HG03135 (cell line): ENCODE measurements around the gene SLC22A14.
"Not testable (repeated sequence)": the region's sequence is repeated elsewhere in the genome, so short reads cannot be mapped to it uniquely, and the experiment has no call there.

ENCODE experiments used
- ATAC-seq: cut with Tn5 transposase; IDR thresholded peaks from one replicate; pipeline ENCODE4 v1.9.1; 2021; ENCODE audit warnings: mild to moderate bottlenecking, moderate library complexity; ENCODE audit not compliant: unreplicated experiment

SLC22A14 gene

DNA sequence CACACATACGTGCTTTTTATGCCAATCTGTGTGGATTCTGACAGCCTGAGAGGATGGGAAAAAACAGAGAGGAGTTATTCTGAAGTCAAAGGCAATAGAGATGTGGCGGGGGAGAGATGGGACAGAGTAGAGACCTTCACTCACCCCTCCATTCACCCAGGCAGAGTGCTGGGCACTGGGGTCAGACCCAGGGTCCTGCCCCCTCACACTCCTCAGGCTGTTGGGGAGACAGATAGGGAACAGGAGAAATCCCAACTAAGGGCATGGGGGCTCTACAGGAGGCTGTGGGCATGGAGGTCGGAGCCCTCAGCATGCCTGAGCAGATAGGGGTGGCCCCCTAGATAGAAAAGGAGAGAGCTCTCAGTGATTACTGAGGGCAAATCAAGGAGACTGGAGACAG, 30.3 kb downstream of the SLC22A14 start:
- no peak for ATAC-seq

DNA sequence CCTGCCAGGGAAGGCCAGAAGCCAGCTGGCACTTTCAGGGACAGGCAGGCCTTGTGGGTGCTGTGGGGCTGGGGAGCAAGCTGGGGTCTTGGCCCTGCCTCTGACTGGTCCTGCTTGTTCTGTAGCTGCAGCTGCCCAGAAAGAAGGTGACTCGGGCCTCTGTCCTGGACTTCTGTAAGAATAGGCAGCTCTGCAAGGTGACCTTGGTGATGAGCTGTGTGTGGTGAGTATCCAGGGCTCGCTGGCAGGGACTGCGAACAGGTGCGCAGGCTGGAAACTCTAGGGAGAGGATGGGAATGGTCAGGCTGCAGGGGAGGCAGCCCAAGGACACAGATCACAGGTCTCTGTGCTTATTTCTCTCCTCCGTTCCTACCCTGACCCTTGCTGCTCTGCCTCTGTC, 31.2 kb downstream of the SLC22A14 start:
- no peak for ATAC-seq

DNA sequence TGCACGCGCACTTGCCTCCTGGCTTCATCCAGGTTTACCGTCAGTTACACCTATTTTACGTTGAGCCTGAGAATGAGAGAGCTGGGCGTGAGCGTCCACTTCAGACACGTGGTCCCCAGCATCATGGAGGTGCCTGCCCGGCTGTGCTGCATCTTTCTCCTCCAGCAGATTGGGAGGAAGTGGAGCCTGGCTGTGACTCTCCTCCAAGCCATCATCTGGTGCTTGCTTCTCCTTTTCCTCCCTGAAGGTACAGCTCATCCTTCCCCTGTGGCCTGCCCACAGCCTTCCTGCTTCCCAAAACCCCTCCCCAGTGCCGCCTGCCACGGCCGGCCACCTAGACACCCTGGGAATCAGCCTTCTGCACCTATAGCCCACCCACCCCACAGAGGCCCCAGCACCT, 31.6 kb downstream of the SLC22A14 start:
- no peak for ATAC-seq

DNA sequence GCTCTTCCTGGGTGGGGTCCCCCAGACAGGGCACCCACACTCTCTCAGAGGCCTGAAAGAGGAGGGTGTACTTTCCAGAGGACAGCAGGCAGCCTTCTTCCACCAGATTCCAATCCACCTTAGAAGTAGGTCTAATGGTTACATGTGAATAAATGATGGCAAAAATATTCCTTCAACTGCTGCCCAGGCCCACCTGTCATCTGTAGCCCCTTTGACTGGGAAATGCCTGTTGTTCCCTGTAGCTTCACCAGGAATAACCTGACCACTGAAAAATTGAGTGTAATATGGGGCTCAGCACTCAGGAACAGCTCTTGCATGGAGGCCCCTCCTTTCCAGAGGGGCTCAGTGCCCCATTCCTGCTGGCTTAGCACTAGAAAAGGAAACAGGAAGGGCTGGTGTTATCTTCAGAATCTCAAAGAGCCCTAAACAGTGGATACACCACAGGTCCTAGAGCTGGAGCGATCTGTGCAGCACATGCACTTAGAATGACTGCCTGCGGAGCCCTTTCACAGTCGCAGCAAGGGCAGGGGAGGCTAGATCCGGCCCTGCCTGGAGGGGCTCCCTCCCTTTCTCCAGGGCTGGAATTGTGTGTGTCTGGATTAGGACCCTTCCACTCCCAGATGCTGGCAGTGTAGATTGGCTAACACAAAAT, 32.1 kb downstream of the SLC22A14 start:
- ATAC-seq: no peak

DNA sequence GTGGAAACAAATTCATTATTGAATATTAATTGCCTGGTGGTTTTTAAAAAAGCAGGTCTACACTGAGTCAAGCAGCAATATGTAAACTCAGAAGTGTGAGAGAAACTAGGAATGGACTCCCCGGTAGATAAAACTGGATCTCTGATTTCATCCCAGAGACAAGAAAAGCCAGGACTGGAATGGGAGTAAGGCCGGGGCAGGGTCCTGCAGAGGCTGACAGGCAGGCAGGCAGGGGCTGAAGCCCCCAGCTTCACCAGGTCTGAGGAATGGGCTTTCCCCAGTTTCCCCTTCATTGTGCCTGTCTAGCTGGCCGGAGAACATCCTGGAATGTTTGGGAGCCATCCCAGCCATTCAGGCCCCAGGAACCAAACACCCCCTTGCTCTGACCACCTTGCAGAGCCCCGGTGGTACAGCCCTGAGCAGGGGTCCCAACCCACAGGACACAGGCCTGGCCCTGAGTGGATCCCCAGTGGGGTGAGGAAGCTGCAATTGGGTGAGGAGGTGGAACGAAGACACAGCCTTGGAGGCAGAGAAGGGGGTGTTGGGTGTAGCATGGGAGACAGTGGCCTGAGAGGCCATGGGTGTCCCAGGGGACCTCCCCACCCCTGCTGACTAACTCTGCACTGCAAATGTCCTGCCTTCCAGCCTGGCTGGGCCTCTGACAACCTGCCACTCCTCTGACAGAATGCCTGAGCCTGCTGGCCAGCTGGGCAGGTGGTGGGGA, 32.8 kb downstream of the SLC22A14 start:
- ATAC-seq: no peak

DNA sequence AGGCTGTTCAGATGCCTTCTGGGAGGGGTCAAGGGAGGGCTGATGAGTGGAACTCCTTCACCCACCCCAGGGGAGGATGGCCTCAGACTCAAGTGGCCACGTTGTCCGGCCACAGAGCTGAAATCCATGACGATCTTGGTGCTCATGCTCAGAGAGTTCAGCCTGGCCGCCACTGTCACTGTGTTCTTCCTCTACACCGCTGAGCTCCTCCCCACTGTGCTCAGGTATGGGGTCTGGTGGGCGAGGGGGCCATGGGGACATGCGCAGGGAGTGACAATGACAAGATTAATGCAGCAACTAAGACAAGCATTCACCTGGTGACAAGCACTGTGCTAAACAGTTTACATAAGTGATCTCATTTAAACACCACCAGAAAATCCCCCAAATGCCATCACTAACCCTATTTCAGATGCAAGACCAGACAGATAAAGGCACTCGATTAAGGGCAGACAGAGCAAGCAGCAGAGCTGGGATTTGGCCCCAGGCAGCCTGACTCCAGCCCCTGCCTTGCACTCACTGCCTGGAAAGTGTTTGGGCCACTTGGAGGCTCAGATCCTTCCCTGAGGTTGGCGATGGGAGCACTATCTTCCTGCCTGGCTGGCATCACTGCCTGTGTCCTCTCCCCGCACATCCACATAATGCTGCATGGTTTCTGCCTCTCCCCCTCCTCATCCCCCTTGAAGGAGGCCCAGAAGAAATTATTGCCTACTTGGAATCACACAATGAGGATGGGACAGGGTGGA, 33.6 kb downstream of the SLC22A14 start:
- no peak for ATAC-seq

DNA sequence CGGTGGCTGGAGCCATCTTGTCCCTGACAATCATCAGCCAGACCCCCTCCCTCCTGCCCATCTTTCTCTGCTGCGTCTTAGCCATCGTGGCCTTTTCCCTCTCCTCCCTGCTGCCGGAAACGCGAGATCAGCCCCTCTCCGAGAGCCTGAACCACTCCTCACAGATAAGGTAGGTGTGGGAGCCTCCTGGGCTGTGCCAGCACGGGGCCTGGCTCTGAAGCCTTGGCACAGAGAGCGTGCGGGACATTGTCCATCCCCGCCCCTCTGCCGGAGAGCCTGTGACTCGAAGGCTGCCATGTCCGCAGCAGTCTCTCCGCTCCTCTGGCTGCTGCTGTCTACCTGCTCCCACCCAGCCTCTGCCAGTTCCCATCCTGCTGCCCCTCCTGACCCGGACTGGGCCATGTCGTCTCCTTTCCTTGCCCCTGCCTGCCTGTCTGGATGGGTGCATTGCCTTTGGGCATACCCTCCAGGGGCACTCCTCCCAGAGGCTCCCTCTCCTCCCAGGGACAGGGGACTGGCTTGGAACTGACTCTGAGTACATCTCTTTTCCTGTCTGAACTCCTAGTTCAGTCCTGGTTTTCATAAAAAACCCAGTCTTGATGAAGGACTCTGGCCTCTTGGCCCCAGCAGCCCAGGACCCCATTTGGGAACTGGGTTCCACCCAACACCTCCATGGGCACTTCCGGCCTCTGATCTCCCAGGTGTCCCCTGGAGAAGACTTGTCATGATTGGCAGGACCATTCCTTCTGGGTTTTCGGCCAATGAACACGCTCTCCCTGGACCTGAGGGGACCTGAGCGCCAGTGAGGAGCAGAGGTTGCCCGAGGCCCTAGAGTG, 34.5 kb downstream of the SLC22A14 start:
- ATAC-seq: no peak

DNA sequence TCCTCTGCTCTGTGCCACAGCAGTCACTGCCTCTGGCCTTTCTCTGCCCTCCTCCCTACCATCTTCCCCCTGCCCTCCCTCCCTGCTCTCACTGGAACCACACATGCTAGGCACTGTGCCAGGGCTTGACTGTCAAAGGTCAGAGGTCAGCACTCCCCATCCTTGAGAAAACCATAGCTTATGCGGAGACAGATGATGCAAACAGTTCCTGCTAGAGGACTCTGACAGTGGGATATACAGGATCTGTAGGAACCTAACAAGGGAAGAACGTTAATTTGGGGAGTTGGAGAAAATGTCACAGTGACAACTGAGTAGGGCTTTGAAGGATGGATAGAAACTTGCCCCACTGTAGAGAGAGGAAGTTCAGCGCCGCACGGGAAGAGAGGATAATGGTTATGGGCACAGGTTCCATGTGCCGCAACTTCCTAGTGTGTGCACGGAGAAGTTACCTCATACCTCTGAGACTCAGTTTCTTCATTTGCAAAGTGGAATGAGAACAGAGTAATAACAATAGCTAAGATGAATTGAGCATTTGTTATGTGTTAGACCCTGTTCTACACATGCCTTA, 35.2 kb downstream of the SLC22A14 start:
- no peak for ATAC-seq

DNA sequence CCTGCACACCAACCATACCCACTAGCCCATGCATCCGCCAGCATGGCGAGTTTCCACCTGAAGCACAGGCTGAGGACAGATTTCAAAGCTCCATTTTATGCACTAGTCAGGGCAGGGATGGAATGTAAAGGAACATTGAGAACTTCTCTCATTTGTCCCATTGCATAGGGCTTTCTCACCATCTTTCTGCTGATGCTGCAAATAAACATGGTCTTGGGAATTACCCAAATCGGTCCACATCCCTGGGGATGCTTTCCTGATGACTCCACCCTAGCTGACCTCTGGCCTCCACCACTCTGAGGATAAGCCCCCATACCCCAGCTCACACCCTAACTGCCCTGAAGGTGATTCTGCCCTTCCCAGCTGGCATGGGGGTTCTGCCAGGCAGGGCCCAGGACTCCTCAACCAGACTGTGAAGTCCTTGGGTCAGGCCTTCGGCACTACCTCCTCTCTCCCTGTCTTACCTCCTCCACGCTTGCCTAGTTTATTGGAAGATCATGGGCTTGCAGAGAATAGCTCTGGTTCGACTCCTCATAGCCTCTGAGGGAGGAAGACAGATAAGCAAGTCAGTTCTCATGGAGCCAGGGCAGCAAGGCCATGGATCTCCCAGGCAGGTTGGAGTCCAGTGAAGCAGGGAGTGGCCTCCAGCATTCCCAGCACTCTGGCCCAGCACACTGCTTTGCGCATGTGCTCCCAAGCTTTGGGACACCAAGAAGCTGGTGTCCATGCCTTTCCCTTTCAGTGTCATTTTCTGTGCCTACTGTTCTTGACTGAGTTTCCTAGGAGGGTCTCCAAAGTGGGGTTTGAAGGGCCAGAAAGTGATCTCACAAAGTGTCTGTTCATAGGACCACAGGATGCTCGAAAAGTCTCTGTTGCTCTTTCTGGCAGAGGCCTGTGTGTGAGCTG, 36.9 kb downstream of the SLC22A14 start:
- ATAC-seq: no peak

DNA sequence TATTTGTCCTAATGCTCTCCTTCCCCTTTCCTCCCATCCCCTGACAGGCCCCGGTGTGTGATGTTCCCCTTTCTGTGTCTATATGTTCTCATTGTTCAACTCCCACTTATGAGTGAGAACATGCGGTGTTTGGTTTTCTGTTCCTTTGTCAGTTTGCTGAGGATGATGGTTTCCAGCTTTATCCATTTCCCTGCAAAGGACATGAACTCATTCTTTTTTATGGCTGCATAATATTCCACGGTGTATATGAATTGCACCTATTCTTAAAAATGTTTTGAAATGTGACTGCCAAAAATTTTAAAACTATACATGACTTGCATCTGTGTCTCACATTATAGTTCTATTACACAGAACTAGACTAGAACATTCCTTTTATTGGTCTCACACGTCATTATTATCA, 38.5 kb downstream of the SLC22A14 start:
- ATAC-seq: not testable (repeated sequence)

DNA sequence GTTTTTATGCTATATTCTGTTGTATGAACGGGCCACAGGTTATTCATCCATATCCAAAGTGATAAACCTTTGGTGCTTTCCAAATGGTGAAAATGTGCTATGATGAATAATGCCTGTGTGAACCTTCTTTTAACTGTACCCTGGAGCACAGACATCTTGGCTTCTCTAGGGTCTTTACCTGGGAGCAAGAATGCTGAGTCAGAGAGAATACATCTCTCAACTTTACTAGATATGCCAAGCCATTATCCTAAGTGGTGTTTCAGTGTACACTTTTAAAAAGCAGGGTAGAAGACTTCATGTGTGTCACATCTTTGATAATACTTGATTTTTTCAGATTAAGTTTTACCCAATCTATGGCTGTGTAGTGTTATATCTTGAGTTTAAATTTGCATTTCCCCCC, 41.0 kb downstream of the SLC22A14 start:
- ATAC-seq: no peak

DNA sequence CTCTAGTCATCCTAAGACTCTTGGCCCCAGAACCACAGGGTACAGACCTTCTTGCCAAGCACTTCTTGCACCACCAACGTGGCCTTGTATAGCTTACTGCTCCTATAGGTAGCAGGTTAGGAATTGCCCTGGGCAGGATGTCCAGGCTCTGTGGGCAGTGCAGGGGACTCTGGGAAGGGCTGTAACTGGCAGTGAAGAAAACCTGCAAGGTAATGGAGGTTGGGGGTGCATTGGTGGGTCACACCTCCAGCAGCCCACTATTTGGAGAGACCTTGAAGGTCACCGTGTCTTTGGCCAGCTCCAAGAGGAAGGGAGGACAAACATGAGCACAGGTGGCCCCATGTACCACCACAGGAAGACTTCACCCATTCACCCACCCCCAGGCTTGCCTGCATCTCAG, 43.2 kb downstream of the SLC22A14 start:
- ATAC-seq: no peak

DNA sequence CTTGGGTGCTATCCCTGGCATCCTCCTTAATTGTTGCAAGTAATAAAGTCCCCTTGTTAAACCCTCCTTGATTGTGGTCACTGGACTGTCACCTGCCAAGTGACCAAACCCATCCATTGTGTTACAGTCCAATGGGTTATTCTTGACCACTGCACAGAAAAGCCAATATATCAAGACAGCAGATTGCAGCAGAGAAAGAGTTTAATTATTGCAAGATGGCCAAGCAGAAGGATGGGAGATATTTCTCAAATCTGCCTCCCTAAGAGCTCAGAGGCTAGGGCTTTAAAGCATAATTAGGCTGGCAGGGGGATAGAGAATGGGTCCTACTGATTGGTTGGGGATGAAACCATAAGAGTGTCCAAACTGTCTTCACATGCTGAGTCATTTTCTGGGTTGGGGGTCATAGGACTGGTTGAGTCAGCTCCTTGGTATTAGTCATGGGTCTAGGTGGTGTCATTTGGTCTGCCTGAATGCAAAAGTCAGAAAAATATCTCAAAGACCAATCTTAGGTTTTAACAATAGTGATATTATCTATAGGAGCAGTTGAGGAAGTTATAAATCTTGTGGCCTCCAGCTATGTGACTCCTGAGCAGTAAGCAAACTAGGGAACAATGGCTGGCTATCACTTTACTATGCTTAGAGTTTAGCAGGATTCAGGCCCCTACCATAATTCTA, 45.4 kb downstream of the SLC22A14 start:
- ATAC-seq: no peak

DNA sequence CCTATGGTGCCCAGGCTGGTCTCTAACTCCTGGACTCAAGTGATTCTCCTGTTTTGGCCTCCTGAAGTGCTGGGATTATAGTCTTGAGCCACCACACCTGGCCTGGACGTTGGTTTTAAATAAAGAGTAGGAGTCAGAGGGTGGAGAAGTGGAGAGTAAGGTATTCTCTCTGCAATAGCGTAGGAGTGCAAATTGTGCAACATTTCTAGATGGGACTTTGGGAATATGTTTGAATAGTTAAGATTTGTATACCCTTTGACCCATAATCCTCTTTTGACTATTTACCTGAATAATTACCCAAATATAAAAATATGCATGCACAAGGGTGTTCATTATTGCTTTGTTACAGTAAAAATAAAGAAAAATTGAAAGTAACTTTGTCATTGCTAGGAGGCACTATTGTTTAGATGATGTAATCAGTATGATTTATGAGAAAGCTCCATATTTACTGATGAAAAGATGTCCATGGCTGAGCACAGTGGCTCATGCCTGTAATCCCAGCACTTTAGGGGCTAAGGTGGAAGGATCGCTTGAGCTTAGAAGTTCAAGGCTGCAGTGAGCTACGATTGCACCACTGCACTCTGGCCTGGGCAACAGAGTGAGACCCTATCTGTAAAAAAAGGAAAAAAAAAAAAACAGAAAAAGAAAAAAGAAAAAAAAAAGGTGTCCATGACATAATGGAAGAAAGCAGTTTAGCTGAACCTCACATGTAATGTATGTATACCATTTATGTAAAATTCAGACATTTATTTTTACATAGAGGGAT, 49.3 kb downstream of the SLC22A14 start:
- ATAC-seq: no peak

DNA sequence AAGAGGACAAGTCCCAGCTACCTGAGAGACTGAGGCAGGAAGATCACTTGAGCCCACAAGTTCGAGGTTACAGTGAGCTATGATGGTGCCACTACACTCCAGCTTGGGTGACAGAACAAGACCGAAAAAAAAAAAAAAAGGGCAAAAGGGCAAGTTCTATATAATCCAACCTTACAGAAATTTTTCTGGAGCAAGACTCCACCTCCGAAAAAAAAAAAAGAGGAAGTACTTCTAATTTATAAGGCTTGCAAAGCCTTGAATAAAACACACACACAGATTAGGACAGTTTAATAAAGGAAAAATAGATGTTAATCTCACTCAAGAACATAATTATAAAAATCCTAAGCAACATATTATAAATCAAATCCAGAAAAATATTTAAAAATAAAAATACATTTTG, 50.1 kb downstream of the SLC22A14 start:
- ATAC-seq: no peak

DNA sequence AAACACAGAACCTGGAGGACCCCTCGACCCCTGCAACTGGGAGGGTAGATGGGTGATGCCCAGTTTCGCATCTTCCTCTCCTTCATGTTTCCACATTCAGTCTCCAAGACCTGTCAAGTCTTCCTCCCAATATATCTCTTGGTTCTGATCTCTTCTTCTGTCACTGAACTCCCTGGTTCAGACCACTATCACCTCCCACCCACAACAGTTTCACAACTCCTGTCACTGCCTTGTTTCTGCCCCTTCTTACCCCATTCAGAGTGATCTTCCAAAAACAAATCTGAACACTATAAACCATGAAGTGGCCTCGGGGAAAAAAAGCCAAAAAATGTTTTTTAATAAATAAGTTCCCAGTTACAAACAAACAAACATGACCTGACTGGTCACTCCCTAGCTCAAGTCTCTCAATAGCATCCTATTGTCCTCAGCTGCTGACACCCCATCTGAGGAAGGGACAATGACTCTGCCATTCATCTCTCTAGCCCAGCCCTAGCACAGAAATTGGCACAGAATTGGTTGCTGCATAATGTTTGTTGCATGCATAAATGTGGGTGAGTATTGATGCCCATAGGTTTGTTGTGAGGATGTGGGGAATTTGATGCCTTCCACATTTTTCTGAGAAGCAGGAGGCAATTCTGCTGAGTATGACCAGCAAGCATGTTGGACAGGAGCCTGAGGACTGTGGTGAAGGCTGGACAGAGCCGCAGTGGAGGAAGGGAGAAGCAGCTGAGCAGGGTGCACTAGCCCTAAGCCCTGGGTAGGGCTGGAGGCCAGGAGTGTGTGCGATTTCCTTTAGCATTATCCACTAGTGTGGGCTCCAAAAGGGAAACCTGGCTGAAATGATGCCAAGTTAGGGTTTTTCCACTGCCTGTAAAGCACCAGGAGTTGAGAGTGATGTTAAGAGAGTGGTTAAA, 52.3 kb downstream of the SLC22A14 start:
- no peak for ATAC-seq

DNA sequence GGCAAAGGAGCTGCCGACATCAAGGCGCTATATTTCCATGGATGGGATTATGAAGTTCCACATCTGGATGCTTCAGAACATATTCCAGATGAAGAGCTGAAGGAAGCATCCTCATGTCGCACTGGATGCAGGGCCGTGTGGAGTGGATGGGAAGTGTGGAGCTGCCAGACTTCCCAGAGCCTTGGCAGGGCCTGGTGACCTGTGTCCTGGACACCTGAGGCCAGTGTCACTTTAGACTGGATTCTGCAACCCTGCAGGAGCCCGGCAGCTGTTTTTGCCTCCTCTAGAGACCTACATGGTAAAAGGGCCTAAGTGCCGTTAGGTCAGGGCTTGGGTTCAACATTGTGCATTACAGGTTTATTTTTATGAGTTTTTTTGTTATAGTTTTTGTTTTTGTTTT, 53.2 kb downstream of the SLC22A14 start:
- no peak for ATAC-seq

DNA sequence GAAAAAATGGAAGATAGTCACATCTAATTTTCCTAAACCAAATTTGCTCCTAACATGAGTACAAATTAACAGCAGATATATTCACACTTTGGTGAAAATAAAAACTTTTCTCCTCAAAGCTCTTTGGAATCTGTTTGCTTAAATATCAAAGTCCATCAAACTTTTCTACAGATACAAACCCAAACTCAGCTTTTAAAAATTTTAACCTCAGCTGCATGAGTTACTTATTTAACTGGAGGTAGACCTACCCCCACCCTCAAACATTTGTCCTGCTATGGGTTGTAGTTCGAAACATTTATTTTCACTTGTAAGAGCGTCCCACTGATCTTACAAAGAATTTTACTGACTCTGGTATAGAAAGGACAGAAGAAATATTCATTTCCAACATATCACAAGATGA, 55.6 kb downstream of the SLC22A14 start:
- no peak for ATAC-seq
